ENCODE results near the gene ACLY.
A peak's percentile ranks its signal among the peaks of the same experiment; 100 is the strongest.
"Not testable (repeated sequence)": the region's sequence is repeated elsewhere in the genome, so short reads cannot be mapped to it uniquely, and the experiment has no call there.

Gene ACLY

DNA sequence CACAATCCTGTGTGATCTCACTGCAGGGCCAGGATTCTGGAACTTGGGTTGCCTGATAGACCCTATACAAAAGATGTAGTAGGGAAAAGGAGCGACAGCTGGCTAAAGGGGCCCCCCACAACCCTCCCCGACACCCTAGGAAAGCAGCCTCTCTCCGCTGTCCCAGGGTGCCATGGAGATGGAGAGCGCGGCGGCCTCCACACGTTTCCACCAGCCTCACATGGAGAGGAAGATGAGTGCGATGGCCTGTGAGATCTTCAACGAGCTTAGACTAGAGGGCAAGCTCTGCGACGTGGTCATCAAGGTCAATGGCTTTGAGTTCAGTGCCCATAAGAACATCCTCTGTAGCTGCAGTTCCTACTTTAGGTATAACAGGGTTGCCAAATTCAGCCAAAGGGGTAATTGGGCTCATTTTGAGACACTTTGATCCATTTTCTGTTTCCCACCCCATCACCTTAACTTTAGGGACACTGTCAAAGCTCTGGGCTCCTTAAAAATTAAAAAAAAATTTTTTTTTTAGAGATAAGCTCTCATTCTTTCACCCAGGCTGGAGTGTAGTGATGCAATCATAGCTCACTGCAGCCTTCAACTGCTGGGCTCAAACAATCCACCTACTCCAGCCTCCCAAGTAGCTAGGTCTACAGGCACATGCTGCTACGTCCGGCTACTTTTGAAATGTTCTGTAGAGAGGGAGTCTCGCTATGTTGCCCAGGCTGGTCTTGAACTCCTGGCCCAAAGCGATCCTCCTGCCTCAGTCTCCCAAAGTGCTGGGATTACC is 80.8 kb downstream of the ACLY start, which contains the start of gene KLHL10:
Gene KLHL10 (plus strand): TSS at position 65 of the 778 bp plus-strand sequence. CDS start 108 bp downstream, at position 173.
- peaks cover 16% of the 10 kb centered on the region for H3K4me1 Mint-ChIP-seq
- H3K27me3 Mint-ChIP-seq (ENCODE audit: low read depth, poor library complexity) = peaks cover 4% of the 10 kb centered on the region
- peaks cover 6% of the 10 kb centered on the region for H3K36me3 Mint-ChIP-seq (ENCODE audit: low read depth)
- no peak within 1 kb of the TSS for H3K27ac Mint-ChIP-seq
- no peak for DNase-seq
- TF ChIP-seq, protein P1, sequence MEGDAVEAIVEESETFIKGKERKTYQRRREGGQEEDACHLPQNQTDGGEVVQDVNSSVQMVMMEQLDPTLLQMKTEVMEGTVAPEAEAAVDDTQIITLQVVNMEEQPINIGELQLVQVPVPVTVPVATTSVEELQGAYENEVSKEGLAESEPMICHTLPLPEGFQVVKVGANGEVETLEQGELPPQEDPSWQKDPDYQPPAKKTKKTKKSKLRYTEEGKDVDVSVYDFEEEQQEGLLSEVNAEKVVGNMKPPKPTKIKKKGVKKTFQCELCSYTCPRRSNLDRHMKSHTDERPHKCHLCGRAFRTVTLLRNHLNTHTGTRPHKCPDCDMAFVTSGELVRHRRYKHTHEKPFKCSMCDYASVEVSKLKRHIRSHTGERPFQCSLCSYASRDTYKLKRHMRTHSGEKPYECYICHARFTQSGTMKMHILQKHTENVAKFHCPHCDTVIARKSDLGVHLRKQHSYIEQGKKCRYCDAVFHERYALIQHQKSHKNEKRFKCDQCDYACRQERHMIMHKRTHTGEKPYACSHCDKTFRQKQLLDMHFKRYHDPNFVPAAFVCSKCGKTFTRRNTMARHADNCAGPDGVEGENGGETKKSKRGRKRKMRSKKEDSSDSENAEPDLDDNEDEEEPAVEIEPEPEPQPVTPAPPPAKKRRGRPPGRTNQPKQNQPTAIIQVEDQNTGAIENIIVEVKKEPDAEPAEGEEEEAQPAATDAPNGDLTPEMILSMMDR (IDR thresholded peaks at IDR 0.05) = no peak
- H3K4me3 Mint-ChIP-seq = peak within 1 kb of the TSS; percentile 90
- H3K9me3 Mint-ChIP-seq = no peaks in the 10 kb centered on the region

DNA sequence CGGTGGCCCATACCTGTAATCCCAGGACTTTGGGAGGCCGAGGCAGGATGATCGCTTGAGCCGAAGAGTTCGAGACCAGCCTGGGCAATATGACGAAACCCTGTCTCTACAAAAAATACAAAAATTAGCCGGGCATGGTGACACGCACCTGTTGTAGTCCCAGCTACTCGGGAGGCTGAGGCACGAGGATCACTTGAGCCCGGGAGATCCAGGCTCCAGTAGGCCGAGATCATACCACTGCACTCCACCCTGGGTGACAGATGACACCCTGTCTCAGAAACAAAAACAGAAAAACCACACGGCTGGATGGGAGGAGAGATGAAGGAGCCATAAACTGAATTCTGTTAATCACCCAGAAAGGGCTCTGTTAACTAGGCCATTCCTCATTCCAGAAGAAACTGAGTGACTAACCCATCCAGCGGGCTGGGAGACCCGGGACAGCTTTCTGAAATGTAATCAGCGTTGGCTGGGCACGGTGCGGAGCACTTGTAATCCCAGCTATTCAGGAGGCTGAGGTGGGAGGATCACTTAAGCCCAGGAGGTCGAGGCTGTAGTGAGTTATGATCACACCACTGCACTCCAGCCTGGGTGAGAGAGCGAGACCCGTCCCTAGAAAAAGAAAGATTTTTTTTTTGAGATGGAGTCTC is 82.1 kb downstream of the ACLY start:
- TF ChIP-seq, protein P1 (IDR thresholded peaks at IDR 0.05) = no peak
- no peak for DNase-seq
- peaks cover 16% of the 10 kb centered on the region for H3K4me1 Mint-ChIP-seq
- H3K4me3 Mint-ChIP-seq = peak overlapping the region; percentile 90
- no peaks in the 10 kb centered on the region for H3K9me3 Mint-ChIP-seq
- H3K36me3 Mint-ChIP-seq (ENCODE audit: low read depth) = peaks cover 18% of the 10 kb centered on the region
- H3K27ac Mint-ChIP-seq = no peak overlapping the region
- peaks cover 4% of the 10 kb centered on the region for H3K27me3 Mint-ChIP-seq (ENCODE audit: low read depth, poor library complexity)

DNA sequence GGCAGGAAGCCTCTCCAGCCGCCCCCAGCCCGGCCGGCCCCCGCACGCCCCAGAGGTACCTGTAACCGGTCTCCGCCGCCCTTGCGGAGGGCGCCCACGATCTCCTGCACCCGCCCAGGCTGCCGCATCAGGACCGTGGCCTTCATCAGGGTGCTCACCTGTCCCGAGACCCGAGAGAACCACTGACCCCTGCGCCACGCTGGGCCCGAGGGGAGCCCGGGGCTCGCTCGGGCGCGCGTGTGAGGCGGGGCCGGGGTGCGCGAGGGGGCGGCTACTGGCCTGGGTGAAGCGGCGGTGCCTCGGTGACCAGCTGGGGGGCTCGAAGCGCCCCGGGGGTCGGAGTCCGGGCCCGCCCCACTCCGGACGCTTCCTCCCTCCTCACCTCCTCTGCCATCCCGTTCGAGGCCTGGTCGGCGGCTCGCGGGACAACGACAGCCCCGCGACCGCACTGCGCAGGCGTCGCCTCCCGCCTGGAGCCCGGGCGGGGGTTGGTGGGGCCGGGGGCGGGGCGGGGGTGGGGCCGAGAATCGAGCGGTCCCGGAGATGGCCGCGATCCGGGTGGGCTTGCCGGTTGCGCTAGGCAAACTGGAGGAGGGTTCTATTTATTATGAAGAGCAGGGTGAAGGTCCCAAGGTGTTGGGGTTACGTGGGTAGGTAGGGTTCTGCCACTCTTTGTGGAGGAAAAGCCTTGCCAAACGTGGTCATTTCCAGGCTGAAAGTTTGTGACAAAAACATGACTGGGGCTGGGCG is 82.8 kb downstream of the ACLY start, which contains the start of gene NT5C3B:
Gene NT5C3B (minus strand): TSS at position 433 of the 750 bp plus-strand sequence. CDS start 39 bp downstream, at position 394.
- TF ChIP-seq, protein P1 (IDR thresholded peaks at IDR 0.05) = no peak
- peak; percentile 78 for DNase-seq
- H3K27me3 Mint-ChIP-seq (ENCODE audit: low read depth, poor library complexity) = peaks cover 4% of the 10 kb centered on the region
- peaks cover 16% of the 10 kb centered on the region for H3K4me1 Mint-ChIP-seq
- H3K9me3 Mint-ChIP-seq = no peaks in the 10 kb centered on the region
- peaks cover 23% of the 10 kb centered on the region for H3K36me3 Mint-ChIP-seq (ENCODE audit: low read depth)
- no peak within 1 kb of the TSS for H3K27ac Mint-ChIP-seq
- H3K4me3 Mint-ChIP-seq = peak within 1 kb of the TSS; percentile 90

DNA sequence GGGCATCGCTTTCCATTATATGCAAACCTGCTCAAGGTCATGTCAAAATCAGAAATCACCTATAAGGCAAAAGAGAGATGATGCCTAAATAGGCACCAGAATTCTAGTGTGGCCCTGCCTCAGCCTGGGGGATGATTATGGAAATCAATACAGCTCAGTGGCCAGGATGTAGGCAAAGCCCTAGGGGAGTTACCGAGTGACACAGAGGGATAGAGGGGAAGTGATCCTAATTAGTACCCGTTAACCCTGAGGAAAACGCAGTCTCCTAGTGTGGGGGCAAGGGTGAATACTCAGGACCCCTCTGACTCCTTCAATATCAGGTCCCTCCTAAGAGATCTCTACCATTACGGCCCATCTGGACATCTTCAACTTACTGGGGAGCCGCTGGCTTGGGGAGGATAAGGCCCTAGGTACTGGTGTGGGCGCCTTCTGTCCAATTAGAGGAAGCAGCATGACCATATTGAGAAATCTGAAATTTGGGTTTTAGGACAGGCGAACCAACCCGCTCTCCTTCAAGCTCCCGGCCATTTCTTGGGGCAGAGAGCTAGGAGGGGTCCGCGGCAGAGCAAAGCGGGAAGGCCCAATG is 83.4 kb downstream of the ACLY start:
- Mint-ChIP-seq H3K9me3 (no peaks in the 10 kb centered on the region), H3K4me1 (peaks cover 16% of the 10 kb centered on the region), H3K4me3 (peak overlapping the region; percentile 90), H3K27ac (no peak overlapping the region), H3K27me3 (ENCODE audit: low read depth, poor library complexity) (peaks cover 4% of the 10 kb centered on the region), H3K36me3 (ENCODE audit: low read depth) (peaks cover 30% of the 10 kb centered on the region)
- TF ChIP-seq, protein P1 (IDR thresholded peaks at IDR 0.05) = no peak
- DNase-seq = no peak

DNA sequence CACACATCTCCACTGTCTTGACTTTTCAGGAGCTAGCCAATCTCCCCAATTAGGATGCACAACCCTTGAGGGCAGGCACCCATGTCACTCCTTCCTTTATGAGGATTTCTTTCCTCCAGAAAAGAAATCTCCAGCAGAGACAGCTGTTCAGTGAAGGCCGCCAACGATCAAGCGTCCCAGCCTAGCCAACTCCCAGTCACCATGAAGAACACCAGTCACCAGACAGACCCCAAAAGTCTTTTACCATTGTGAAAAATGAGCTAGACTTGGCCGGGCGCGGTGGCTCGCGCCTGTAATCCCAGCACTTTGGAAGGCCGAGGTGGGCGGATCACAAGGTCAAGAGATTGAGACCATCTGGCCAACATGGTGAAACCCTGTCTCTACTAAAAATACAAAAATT is 88.8 kb downstream of the ACLY start:
- Mint-ChIP-seq H3K27ac (peak overlapping the region; percentile 64), H3K4me1 (peaks cover 18% of the 10 kb centered on the region), H3K36me3 (ENCODE audit: low read depth) (peaks cover 59% of the 10 kb centered on the region)
- H3K27me3 Mint-ChIP-seq (ENCODE audit: low read depth, poor library complexity); H3K4me3 Mint-ChIP-seq; DNase-seq; H3K9me3 Mint-ChIP-seq: not testable (repeated sequence)

All from nephron progenitor cell (in vitro differentiated cells).